ENCODE data around the gene BCAR3.

Gene BCAR3

GRCh38 chr1:93673163-93673829 lies 8.3 kb downstream of the BCAR3 start (continued):
- no peak for TF ChIP-seq SCRT1 (tag by site-specific recombination; IDR thresholded peaks at IDR 0.05; ENCODE audit: borderline replicate concordance)
- no peak for TF ChIP-seq MYNN (tag by site-specific recombination; IDR thresholded peaks at IDR 0.05; ENCODE audit: borderline replicate concordance)
- no peak for TF ChIP-seq ZNF302 (tag by site-specific recombination; IDR thresholded peaks at IDR 0.05; ENCODE audit: low read depth)
- TF ChIP-seq ZNF658 (tag by site-specific recombination; IDR thresholded peaks at IDR 0.05) = no peak

- Histone ChIP-seq H3K4me1 (ENCODE audit: control insufficient read depth, insufficient read depth, low read length) (peaks cover 15% of the 10 kb centered on the region), H3K36me3 (ENCODE audit: control insufficient read depth in 2 of 2, insufficient read depth in 1 of 2, low read length in 2 of 2) (peaks cover 0 to 9% of the 10 kb centered on the region in 2 experiments; a peak in 1 of 3 replicates), H3K9me3 (ENCODE audit: control insufficient read depth, insufficient read depth, low read depth, low read length) (no peaks in the 10 kb centered on the region), H3K4me3 (ENCODE audit: low read depth, low read length) (no peak overlapping the region), H3K27ac (ENCODE audit: extremely low read depth, low read depth, low read length) (no peak overlapping the region)
- TF ChIP-seq ZNF423 (tag by site-specific recombination; IDR thresholded peaks at IDR 0.05) = no peak
- TF ChIP-seq ZSCAN23 (tag by site-specific recombination; IDR thresholded peaks at IDR 0.05) = no peak
- TF ChIP-seq PRDM10 (tag by site-specific recombination; IDR thresholded peaks at IDR 0.05) = 0 out of 2 replicates have a peak, but pooled peaks have one; percentile 33
- TF ChIP-seq ZNF600 (tag by site-specific recombination; IDR thresholded peaks at IDR 0.05) = 0 out of 2 replicates have a peak, but pooled peaks have one; percentile 1
- no peak for TF ChIP-seq ZNF248 (tag by site-specific recombination; IDR thresholded peaks at IDR 0.05)
- POLR2A ChIA-PET = interaction anchor here (0.5 to 1.9 kb wide), 2 partner anchors 9 to 29 kb away, joined by 7 to 10 read pairs; partner anchors contain the start of gene BCAR3
- CTCF ChIA-PET = interaction anchor here (0.5 to 3.0 kb wide), 9 partner anchors 8 to 663 kb away, joined by 3 to 18 read pairs (median 5); partner anchors contain the start of gene BCAR3
These were observed 9.0 kb downstream of the BCAR3 start for GRCh38 chr1:93672477-93673162.

- Histone ChIP-seq H3K4me1 (ENCODE audit: control insufficient read depth, insufficient read depth, low read length) (peaks cover 13% of the 10 kb centered on the region), H3K9me3 (ENCODE audit: control insufficient read depth, insufficient read depth, low read depth, low read length) (no peaks in the 10 kb centered on the region), H3K27ac (ENCODE audit: extremely low read depth, low read depth, low read length) (no peak overlapping the region), H3K4me3 (ENCODE audit: low read depth, low read length) (no peak overlapping the region), H3K36me3 (ENCODE audit: control insufficient read depth in 2 of 2, insufficient read depth in 1 of 2, low read length in 2 of 2) (peaks cover 0 to 9% of the 10 kb centered on the region in 2 experiments; a peak in 1 of 3 replicates)
- CTCF ChIA-PET = interaction anchor here (0.5 to 3.0 kb wide), 7 partner anchors 9 to 663 kb away, joined by 3 to 18 read pairs (median 5); partner anchors contain the start of gene BCAR3
- POLR2A ChIA-PET = interaction anchor here (0.5 to 1.9 kb wide), 2 partner anchors 9 to 28 kb away, joined by 7 to 10 read pairs; partner anchors contain the start of gene BCAR3
- TF ChIP-seq ZEB2 (tag by site-specific recombination; IDR thresholded peaks at IDR 0.05) (0 out of 2 replicates have a peak, but pooled peaks have one; percentile 16), WT1 (tag by site-specific recombination; IDR thresholded peaks at IDR 0.05) (peak; percentile 41; the same call in 1 of the 2 replicates), TRIM28 (IDR thresholded peaks at IDR 0.05; ENCODE audit: borderline replicate concordance, low read length) (peak; percentile 45; the same call in 1 of the 2 replicates), ZXDB (tag by site-specific recombination; IDR thresholded peaks at IDR 0.05) (peak; percentile 44; the same call in 1 of the 2 replicates), GLI2 (tag by site-specific recombination; IDR thresholded peaks at IDR 0.05; ENCODE audit: borderline replicate concordance, low read depth) (no peak), ZNF24 (tag by site-specific recombination; IDR thresholded peaks at IDR 0.05) (peak; percentile 40; the same call in 1 of the 2 replicates), PATZ1 (tag by site-specific recombination; IDR thresholded peaks at IDR 0.05) (peak; percentile 81), ZBTB7A (tag by site-specific recombination; IDR thresholded peaks at IDR 0.05; ENCODE audit: low read depth) (no peak), GLIS1 (tag by site-specific recombination; IDR thresholded peaks at IDR 0.05) (peak; percentile 56), OSR2 (tag by site-specific recombination; IDR thresholded peaks at IDR 0.05) (0 out of 2 replicates have a peak, but pooled peaks have one; percentile 14), ZFHX2 (tag by site-specific recombination; conservative IDR thresholded peaks at IDR 0.05) (peak; percentile 32; the same call in 1 of the 2 replicates), ZBTB20 (tag by site-specific recombination; IDR thresholded peaks at IDR 0.05) (no peak), ZNF112 (tag by site-specific recombination; IDR thresholded peaks at IDR 0.05) (no peak), ZNF292 (tag by site-specific recombination; IDR thresholded peaks at IDR 0.05; ENCODE audit: borderline replicate concordance, low read depth) (no peak), ZNF239 (tag by site-specific recombination; IDR thresholded peaks at IDR 0.05) (no peak), TCF7L2 (IDR thresholded peaks at IDR 0.05; ENCODE audit: borderline replicate concordance, low read depth, low read length) (no peak), ZNF341 (tag by site-specific recombination; IDR thresholded peaks at IDR 0.05; ENCODE audit: low read depth) (0 out of 2 replicates have a peak, but pooled peaks have one; percentile 22), ZNF132 (tag by site-specific recombination; IDR thresholded peaks at IDR 0.05; ENCODE audit: borderline replicate concordance) (no peak)
These were observed 9.6 kb downstream of the BCAR3 start for GRCh38 chr1:93672069-93672468.
